ENCODE results near the gene PTPRU. TPM values are rescaled to one million over a fixed set of nuclear protein-coding genes. Genes with fewer than 3 reads are reported as not detected.

The PTPRU gene
- polyA plus RNA-seq, 1 experiment = 7.8 TPM

GRCh38 chr1:29326123-29326522 lies 89.8 kb downstream of the PTPRU start:
- POLR2A ChIA-PET = no interaction called here
- no peak for TF ChIP-seq CTCF (IDR thresholded peaks at IDR 0.05; ENCODE audit: low read depth, low read length)
- H3K9me3 ChIP-seq (ENCODE audit: control insufficient read depth, insufficient read depth, low read length) = no peaks in the 10 kb centered on the region
- DNase-seq (ENCODE audit: low read depth, low spot score) = no peak
- CTCF ChIA-PET = no interaction called here
- H3K27ac ChIP-seq (ENCODE audit: low read depth, low read length) = no peak overlapping the region
- H3K4me3 ChIP-seq (ENCODE audit: low read depth, low read length) = no peak overlapping the region
- H3K27me3 ChIP-seq (ENCODE audit: control insufficient read depth, insufficient read depth, low read length) = no peaks in the 10 kb centered on the region

- ChIA-PET CTCF (interaction anchor here (0.6 kb wide), 1 partner anchor 68 kb away, joined by 4 read pairs; no protein-coding TSS in a partner anchor), POLR2A (no interaction called here)
- DNase-seq (ENCODE audit: low read depth, low spot score) = no peak
- H3K9me3 ChIP-seq (ENCODE audit: control insufficient read depth, insufficient read depth, low read length) = no peaks in the 10 kb centered on the region
- no peak for TF ChIP-seq CTCF (IDR thresholded peaks at IDR 0.05; ENCODE audit: low read depth, low read length)
- no peaks in the 10 kb centered on the region for H3K27me3 ChIP-seq (ENCODE audit: control insufficient read depth, insufficient read depth, low read length)
- H3K27ac ChIP-seq (ENCODE audit: low read depth, low read length) = no peak overlapping the region
- H3K4me3 ChIP-seq (ENCODE audit: low read depth, low read length) = no peak overlapping the region
Observed at GRCh38 chr1:29327223-29327935, 91.1 kb downstream of the PTPRU start.

DNA sequence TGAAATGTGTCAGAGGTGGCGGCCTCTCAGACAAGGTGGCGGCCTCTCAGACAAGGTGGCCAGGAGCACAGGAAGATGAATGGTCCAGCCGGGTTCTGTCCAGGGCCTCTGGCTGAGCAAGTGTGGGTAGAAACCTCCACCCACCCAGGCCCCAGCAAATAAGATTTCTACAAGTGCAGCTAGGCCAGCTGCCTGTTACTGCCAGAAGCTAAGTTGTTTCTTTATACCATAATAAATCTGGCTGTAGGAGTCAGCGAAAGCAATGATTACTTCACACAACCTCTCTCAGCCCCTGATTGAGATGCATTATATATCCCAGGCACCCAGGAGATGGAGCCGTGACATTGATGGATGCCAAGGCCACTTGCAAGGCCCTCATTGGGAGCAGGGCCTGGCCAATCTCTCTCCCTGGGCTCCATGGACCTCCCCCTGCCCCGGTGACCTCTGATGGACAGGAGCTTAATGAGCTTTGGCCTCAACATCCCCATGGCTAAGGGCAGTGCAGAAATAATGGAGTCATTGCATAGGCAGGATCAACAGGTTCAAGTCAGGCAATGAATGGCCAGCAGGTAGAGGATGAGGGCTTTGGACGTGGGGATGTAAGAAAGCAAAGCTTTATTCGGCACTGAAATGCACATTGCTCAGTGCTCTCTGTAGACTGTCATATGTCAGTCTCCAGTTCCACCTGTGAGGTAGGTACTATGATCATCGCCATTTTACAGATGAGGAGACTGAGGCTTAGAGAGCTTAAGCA lies 92.9 kb downstream of the PTPRU start:
- Histone ChIP-seq H3K9me3 (ENCODE audit: control insufficient read depth, insufficient read depth, low read length) (no peaks in the 10 kb centered on the region), H3K27ac (ENCODE audit: low read depth, low read length) (no peak overlapping the region), H3K27me3 (ENCODE audit: control insufficient read depth, insufficient read depth, low read length) (peaks cover 4% of the 10 kb centered on the region), H3K4me3 (ENCODE audit: low read depth, low read length) (no peak overlapping the region)
- ChIA-PET POLR2A (no interaction called here), CTCF (interaction anchor here (0.6 to 2.1 kb wide), 2 partner anchors 12 to 204 kb away, joined by 5 to 8 read pairs; no protein-coding TSS in a partner anchor)
- TF ChIP-seq CTCF (IDR thresholded peaks at IDR 0.05; ENCODE audit: low read depth, low read length) = no peak
- DNase-seq (ENCODE audit: low read depth, low spot score) = no peak

DNA sequence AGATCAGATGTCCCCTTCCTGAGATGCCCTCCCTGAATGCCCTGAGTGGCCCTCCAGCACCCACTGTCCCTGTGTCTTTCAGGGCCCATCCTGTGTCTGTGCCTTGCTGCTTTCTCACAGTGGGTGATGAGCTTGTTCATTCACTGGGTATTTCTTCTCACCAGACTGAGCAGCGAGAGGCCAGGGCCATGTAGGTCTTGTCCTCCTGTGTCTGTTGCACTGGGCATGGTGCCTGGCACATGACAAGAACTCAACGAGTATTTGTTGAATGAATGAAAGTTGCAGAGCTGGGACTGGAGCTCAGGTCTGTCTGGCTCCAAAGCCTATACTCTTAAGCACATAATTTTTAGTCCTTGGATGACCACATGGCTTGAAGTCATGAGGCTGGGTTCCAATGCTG lies 93.8 kb downstream of the PTPRU start:
- Histone ChIP-seq H3K27ac (ENCODE audit: low read depth, low read length) (no peak overlapping the region), H3K27me3 (ENCODE audit: control insufficient read depth, insufficient read depth, low read length) (peaks cover 6% of the 10 kb centered on the region), H3K9me3 (ENCODE audit: control insufficient read depth, insufficient read depth, low read length) (no peaks in the 10 kb centered on the region), H3K4me3 (ENCODE audit: low read depth, low read length) (no peak overlapping the region)
- TF ChIP-seq CTCF (IDR thresholded peaks at IDR 0.05; ENCODE audit: low read depth, low read length) = no peak
- POLR2A ChIA-PET = interaction anchor here (0.7 kb wide), 1 partner anchor 755 kb away, joined by 3 read pairs; no protein-coding TSS in a partner anchor
- CTCF ChIA-PET = interaction anchor here (0.6 to 2.1 kb wide), 3 partner anchors 9 to 205 kb away, joined by 5 to 8 read pairs (median 7); no protein-coding TSS in a partner anchor
- no peak for DNase-seq (ENCODE audit: low read depth, low spot score)

GRCh38 chr1:29330856-29331255 lies 94.5 kb downstream of the PTPRU start:
- ChIA-PET CTCF (interaction anchor here (1.1 to 2.1 kb wide), 2 partner anchors 9 to 10 kb away, joined by 7 to 8 read pairs; no protein-coding TSS in a partner anchor), POLR2A (no interaction called here)
- Histone ChIP-seq H3K27me3 (ENCODE audit: control insufficient read depth, insufficient read depth, low read length) (peaks cover 7% of the 10 kb centered on the region), H3K27ac (ENCODE audit: low read depth, low read length) (no peak overlapping the region), H3K9me3 (ENCODE audit: control insufficient read depth, insufficient read depth, low read length) (no peaks in the 10 kb centered on the region), H3K4me3 (ENCODE audit: low read depth, low read length) (no peak overlapping the region)
- no peak for TF ChIP-seq CTCF (IDR thresholded peaks at IDR 0.05; ENCODE audit: low read depth, low read length)
- no peak for DNase-seq (ENCODE audit: low read depth, low spot score)
